Measurements from ENCODE around the gene DOC2A.
A peak's percentile ranks its signal among the peaks of the same experiment; 100 is the strongest.
"Not testable (repeated sequence)": the region's sequence is repeated elsewhere in the genome, so short reads cannot be mapped to it uniquely, and the experiment has no call there.

Gene DOC2A

DNA sequence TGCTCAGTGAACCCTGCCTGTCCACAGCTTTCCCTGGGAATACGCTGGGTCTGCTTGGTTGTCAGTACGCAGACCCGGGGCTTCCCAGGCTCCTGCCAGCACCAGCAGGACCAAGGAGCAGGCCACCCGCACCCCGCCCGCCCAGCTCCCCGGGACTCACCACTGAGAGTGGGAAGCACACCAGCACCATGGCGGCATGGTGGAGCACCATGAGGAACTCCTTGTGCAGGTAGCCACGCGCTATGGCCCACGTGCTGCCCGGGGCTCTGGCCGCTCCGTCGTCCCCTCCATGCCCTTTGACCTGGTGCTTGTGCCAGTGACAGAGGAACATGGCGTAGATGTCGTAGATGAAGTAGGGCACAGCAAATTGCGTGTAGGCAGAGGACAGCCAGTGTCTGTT lies 15.6 kb upstream of the DOC2A start:
- DNase-seq: no peak

DNA sequence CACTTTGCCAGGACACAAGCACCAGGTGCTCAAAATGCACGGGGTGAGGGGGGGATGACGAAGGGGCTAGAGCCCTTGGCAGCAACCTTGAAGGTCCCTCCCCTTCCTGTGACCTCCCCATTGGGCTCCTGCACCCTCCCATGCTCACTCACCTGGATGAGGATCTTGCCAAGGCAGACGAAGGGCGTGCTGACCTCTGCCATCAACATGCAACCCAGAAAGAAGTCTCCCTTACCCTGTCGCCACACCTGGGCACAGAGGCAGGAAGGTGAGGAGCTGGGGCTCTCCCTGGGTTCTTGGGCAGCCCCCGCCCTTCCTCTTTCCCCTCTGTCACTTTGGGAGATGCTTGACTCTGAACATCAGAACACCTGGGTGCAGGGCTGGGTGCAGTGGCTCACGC lies 14.7 kb upstream of the DOC2A start:
- DNase-seq: no peak

DNA sequence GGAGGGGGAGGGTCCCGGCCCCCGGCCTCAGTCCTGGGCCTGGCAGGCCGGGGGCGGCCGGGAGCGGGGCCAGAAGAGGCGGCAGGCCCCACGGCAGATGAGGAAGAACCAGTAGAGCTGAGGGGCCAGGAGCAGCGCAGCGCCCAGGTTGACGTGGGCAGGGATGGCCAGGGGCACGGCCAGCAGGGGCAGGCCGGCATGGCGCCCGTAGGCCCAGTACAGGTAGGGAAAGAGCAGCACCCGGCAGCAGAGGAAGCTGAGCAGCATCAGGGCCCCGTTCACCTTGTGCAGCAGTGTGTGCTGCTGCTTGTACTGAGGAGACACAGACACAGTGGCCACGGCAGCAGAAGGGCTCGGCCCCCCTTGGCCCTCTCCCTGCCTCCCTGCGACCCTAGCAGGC lies 14.3 kb upstream of the DOC2A start:
- no peak for DNase-seq

DNA sequence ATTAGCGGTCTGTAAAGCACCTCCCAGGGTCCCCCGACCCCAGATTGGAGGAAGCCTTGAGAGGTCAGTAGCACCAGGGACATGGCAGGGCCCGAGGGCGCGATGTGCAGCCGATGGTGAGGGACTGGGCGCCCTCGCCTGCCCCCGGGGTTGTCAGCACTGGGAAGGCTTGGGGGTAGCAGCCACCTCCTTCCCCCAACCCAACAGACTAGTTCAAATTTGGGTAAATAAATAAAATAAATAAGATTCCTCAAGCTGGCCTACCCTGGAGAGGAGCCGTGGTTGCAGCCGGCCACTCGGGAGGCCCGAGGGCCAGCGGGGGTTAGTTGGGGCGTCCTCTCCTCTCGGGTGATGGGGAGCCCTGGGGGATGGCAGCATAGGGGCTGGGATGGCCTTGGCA lies 13.6 kb upstream of the DOC2A start:
- DNase-seq: no peak

DNA sequence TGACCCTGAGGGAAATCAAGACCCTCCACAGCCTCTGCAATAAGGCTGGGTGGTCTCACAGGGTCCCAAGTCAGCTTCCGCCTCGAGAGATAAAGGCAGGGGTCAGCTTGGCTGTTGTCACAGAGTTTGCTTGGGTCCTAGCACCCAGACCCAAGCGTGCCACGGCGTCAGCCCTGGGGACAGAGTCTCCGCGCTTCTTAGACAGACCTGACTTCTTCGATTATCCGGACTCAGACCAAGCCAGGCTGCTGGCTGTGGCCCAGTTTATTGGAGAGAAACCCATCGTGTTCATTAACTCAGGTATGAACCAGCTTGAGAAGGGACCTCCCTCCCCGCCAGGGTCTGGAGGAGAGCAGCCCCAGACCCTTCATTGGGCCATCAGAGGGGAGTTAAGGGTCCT lies 12.8 kb upstream of the DOC2A start:
- no peak for DNase-seq

DNA sequence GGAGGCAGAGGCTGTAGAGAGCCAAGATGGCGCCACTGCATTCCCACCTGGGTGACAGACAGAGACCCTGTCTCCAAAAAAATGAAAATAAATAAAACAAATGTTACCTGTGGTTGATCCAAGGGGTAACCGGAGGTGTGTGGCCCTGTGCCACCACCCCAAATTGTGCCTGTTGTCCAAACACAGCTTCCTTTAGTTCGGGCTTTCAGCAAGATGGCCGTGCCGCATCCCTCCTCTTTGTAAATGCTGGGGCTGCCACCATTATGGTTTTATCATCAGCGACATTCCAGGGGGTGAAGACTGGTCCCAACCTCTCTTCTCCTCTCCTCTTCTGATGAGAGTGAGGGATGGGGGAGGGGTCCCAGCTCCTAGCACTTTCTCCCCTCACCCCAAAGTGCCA lies 12.1 kb upstream of the DOC2A start, which contains the start of gene C16orf92:
Gene C16orf92 (plus strand): TSS at position 312 of the 400 bp plus-strand sequence. CDS start 143 bp downstream, outside the sequence.
- DNase-seq: no peak

DNA sequence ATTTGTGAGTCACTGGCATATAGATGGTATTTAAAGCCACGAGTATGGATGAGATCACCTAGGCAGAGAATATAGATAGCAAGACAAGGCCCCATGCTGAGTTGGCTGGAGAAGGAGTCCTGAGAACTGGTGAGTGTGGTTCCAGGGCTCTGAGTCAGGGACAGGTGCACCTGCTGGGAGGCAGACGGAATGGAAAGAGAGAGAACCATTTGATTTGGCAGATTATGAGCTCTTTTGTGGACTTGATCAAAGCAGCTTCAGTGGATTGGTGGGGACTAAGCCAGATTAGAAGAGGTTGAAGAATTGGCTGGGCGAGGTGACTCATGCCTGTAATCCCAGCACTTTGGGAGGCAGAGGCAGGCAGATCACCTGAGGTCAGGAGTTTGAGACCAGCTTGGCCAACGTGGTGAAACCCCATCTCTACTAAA lies 7.9 kb upstream of the DOC2A start:
- DNase-seq: no peak

DNA sequence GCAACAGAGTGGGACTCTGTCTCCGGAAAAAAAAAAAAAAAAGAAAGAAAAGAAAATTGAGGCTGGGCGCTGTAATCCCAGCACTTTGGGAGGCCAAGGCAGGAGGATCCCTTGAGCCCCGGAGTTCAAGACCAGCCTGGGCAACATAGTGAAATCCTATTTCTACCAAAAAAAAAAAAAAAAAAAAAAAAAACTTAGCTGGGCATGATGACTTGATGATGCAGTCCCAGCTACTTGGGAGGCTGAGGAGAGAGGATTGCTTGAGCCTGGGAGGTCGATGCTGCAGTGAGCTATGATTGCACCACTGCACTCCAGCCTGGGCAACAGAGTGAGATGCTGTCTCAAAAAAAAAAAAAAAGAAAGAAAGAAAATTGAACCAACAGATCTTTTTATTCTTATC lies 7.1 kb upstream of the DOC2A start:
- DNase-seq: not testable (repeated sequence)

DNA sequence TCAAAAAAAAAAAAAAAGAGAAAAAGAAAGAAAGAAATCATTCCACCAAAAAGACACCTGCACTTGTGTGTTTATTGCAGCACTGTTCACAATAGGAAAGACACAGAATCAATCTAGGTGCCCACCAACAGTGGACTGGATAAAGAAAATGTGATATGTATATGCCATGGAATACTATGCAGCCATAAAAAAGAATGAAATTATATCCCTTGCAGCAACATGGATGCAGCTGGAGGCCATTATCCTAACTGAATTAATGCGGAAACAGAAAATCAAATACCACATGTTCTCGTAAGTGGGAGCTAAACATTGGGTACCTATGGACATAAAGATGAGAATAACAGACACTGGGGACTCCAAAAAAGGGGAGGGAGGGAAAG lies 6.4 kb upstream of the DOC2A start:
- DNase-seq: no peak

DNA sequence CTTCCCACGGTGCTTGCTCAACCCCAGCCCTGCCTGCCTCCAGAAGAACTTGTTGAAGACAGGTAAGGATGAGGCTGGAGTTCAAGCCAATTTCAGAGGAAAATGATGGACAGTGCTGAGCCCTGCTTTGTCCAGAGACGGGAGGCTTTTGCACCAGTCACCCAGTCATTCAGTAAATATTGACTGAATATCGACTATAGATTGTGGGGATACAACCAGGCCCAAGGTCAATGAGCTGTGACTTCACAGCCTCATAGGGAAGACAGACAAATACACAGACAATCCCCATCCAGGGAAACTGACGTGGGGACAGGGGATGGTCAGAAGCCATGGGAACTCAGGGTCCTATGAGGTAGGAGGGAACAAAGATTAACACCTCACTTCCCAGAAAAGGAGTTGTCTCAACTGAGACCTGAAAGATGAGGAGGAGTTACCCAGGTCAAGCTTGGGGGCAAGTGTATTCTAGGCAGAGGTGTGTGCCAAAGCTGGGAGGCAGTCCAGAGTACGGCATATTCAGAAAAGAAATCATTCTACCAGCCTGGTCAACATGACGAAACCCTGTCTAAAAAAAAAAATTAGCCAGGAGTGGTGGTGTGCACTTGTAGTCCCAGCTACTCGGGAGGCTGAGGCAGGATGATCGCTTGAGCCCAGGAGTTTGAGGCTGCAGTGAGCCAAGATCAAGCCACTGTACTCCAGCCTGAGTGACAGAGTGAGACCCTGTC lies 5.9 kb upstream of the DOC2A start:
- DNase-seq: no peak

DNA sequence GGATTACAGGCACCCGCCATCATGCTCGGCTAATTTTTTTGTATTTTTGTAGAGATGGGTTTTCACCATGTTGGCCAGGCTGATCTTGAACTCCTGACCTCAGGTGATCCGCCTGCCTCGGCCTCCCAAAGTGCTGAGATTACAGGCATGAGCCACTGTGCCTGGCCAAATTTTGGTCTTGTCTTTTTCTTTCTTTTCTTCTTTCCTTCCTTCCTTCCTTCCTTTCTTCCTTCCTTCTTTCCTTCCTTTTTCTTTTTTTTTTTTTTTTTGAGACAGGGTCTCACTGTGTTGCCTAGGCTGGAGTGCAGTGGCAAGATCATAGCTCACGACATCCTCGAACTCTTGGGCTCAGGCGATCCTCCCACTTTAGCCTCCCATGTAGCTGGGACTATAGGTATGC lies 4.6 kb upstream of the DOC2A start:
- not testable (repeated sequence) for DNase-seq

DNA sequence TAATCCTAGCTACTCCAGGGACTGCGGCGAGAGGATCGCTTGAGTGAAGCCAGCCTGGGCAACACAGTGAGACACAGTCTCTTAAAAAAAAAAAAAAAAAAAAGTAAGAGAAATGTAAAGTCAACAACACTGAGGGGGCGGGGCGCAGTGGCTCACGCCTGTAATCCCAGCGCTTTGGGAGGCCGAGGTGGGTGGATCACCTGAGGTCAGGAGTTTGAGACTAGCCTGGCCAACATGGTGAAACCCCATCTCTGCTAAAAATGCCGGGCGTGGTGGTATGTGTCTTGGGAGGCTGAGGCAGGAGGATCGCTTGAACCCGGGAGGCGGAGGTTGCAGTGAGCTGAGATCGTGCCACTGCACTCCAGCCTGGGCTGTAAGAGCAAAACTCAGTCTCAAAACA lies 1.8 kb upstream of the DOC2A start:
- DNase-seq: not testable (repeated sequence)

DNA sequence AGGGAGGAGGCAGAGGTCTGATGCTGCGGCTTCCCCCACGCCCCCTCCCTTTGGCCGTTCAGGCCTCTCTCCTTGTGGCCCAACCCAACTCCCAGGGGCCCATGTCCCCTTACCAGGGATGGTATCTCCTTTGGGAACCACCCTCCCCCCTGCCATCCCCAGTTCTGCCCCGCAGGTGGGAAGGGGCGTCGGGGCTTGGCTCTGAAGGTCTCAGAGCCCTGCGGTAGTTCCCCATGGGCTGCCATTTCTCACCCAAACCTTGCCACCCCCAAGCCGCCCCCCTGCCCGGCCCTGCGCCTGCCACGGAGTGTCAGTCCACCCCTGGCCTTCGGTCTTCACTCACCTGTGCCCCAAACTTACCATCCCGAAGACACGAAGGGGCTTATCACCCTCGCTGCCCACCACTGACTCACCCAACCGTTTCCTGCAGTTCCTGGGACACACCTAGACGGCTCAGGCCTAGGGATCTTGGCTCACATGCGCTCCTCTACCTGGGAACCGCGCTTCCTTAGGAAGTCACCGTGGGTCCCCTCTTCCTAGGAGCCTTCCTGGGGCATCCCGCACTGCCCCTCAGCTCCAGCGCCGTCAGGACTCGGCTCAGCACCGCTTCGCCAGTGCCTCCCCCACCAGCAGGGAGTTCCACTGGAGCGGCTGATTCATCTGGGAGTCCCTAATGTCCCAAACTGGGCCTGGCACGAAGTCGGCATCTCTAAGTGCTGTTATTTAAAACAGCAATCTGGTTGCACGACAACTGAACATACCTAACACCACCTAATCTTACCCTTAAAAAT lies 1.1 kb upstream of the DOC2A start:
- DNase-seq: no peak

DNA sequence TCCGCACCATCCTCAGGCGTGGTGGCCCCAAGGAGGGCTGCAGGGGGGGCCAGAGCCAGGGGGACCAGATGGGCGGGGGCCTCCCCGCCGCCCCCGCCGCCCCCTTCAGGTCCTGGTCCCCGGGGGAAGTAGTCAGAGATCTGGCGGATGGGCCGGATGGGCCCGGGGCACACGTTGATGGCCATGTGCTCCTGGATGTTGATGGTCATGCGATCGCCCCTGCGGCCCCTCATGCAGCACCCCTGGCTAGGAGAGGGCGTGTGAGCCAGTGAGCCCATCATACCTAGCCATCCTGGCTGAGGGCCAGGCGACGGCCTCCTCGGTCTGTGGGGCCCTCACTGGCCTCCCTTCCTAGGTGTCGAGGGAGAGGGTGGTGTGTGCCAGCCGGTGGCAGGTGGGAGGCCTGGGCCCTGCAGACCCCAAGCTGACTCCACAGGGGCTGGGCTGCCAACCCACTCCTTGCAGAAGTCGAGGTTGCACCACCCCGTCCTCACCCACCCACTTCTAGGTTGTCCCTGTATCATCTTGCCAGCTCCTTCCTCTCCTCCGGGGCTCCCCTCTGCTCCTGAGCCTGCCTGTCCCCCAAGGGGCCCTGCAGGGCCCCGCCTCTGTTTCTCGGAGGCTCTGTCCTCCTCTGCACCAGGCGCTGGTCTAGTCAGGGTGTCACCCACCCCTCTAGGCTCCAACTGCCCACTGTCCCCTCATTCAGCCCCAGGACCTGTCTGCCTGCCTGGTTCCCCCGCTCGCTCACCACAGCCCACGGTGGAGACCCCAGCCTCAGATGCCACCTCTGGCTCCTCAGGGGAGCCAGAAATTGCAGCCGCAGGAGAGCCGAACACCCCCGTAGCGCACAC lies 610 bp downstream of the DOC2A start:
- no peak for DNase-seq

DNA sequence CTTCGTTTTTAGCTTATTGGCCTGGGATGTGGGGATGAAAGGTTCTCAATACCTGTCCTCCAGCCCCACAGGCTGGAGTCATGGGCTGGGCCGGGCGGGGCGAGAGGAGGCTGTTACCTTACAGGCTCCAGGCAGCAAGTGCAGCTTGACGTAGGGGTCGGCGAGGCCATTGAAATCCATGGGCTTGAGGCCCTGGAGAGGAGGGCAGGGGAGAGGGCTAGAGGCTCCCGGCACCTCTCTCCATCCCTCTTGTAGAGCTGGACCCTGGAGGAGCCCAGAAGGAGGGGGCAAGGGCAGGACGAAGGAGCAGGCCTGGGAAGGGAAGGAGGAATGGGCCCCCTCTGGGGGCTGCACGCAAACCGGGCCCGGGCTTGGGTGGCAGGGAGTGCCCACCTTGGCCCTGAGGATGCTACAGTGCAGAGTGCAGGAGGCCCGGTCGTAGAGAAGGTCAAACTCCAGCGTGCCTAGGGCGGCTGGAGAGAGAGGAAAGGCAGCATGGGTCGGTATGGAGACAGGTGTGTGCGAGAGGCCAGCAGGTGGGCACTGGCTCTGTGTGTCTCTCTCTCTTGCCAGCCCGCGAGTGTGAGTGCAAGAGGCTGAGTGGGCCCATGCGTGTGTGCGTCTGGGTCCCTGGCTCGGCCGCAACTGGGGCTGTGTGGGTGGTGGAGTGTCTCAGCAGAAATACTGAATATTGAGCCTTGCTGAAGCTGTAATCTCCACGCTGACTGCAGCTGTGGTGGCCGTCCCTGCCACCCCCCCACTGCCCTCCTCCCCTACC lies 1.6 kb downstream of the DOC2A start:
- DNase-seq: no peak

DNA sequence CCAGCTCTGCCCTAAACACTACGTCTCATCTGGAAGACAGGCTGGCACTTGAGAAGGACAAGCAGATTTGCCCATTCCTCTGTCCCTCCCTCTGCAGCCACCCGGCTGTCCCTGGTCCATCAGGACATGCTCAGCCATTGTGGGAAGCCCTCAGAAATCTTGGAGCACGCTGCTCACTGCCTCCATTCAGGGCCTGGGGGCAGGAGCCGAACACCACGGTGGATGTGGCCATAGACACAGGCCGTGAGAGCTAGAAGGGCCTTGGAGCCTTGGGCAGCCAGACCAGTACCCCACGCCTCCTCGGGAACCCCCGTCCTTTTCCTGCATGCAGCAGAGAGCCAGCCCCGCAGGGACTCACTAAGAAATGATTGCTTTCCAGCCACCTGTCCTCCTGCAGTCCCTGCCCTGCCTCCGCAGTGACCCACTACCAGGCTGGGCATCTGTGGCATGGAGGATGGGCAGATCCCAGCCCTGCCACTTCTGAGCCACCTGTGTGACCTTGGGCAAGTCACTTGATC lies 3.4 kb downstream of the DOC2A start:
- DNase-seq: no peak

DNA sequence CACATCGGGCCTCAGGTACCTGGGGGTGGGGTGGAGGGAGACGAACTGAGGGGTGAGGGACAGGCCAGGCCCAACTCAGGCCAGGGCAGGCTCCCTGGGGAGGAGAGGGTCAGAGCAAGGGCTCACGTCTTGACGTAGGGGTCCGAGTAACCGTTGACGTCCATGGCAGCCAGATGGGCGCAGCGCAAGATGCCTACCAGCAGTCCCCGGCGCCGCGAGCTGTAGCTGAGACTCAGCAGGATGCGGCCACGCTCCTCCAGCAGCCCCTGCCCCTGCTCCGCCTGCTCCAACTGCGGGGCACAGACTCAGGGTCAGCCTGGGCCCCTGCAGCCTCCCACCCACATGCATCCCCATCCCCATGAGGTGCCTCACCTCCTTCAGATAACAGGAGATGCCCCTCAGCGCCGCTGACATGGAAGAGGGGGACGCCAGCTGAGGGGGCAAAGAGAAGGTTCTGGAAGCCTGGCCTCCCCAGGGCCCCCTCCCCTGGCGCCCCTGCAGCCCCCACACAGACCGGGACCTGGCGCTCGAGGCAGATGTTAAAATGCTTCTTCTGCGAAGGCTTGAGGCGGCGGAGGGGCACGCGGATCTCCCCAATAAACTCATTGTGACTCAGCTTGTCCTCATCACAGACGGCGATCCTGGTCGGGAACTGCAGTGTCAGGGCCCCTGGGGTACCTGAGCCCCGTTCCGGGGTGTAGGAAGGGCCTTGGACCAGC lies 4.0 kb downstream of the DOC2A start:
- no peak for DNase-seq

DNA sequence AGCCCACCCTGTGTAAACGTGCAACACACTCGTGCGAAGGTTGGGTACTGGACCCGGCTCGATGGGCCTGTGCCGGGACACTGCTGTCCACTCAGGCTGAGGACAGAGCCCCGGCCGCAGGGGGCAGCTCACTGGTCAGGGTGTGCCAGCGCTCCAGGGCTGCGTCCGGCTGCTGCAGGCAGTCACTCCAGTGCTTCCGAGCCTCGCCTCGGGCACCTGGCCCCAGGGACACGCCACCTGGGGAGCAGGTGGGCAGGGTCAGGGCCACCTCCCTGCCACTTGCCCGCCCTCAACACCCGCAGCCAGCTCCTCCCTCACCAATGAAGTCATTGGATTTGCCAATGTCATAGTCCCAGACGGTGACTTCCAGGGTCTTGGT lies 4.7 kb downstream of the DOC2A start:
- DNase-seq: no peak

DNA sequence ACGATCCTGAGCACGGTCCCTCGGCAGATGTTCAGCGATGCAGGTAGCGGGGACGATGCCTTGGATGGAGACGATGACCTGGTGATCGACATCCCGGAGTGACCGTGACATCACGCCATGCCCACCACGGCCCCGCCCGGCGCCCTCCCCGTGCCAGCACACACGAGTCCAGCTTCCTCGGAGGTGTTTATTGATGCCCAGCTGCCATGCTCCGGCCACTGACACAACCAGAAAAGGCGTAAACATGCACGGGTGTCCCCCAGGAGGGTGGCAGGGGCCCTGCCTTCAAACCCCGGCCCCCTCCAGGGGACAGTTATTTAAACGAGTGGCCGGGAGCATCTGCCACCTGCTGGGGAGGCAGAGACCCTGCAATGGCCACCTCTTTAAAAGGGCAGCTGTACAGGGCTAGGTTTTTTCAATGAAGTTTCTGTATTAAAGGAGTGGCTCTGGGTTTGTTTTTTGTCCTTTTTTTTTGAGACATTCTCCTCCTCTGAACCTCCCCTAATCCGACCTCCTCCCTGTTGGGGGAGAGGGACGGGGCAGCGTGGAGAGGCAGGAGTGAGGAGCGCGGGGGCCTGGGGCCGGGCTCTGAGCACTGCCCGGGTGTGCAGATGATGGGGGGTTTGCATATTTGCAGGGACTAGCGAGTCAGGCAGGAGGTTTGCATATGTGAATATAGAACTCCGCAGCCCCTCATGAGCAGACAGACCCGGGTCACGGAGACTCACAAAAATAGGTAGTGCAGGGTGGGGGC lies 5.3 kb downstream of the DOC2A start:
- peak; percentile 15 for DNase-seq

DNA sequence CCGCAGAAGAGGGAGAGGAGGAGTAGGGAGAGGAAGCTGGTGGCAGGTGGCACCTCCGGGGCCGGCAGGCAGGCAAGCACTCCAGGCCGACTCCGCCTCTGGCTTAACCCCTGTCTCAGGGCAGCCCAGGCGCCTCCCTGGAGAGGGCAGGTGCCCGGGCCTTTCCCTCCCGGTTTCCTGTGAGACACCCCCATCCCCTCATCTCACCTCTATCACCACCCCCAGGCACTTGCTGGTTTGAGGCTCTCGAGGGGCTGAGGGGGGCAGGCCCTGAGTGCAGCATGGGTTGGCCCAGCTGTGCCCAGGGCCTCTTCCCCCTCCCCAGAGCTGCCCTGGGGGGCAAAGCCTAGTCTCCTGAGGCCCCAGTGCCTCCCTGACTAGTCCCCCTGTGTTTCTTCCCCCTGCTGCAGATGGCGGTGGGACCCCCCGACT lies 6.0 kb downstream of the DOC2A start:
- DNase-seq: no peak

DNA sequence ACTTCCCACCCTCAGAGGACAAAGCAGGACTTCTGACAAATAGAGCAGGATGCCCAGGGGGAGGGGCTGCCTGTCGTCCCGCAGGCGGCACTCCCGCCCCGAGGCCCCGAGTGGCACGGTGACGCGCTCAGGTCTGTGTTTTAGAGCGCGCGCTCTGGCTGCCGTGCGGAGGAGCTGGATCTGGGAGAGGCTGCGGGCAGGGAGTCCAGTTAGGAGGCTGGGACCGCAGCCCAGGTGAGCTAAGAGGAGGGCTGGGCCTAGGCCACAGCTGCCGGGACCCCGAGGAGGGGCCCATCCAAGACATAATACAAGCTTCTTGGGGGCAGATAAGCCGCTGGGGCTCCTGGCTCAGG lies 6.4 kb downstream of the DOC2A start:
- no peak for DNase-seq
